Vagina (tissue), 2 donors: ENCODE results near the gene LPP. TPM values are rescaled to one million over a fixed set of nuclear protein-coding genes. Genes with fewer than 3 reads are reported as not detected.
A peak's percentile ranks its signal among the peaks of the same experiment; 100 is the strongest.

Source experiments
- DNase-seq, 2 donors: peaks; one replicate each; pipeline ENCODE4 v3.0.0-alpha.2; 2017; ENCODE audit errors: extremely low spot score in 2 of 2
- H3K27ac ChIP-seq: fragments of 200-600 bp; sonication (generic); one replicate; pipeline ENCODE4 v1.5.1; 2019
- H3K27me3 ChIP-seq: fragments of 200-600 bp; sonication (generic); one replicate; pipeline ENCODE4 v1.5.1; 2019
- H3K36me3 ChIP-seq, 2 donors: fragments of 200-600 bp; sonication (generic); one replicate each; pipeline ENCODE4 v1.5.1; 2017 to 2019
- H3K4me1 ChIP-seq: fragments of 200-600 bp; sonication (generic); one replicate; pipeline ENCODE4 v1.5.1; 2019
- H3K4me3 ChIP-seq, 2 donors: fragments of 200-600 bp; sonication (generic); 1 replicate in 1 of 2; 2 replicates in 1 of 2; pipeline ENCODE4 v1.5.1; 2016 to 2019
- H3K9me3 ChIP-seq: fragments of 200-600 bp; sonication (generic); one replicate; pipeline ENCODE4 v1.5.1; 2019
- POLR2A ChIP-seq, 2 donors: fragments of 450-650 bp; IDR thresholded peaks; one replicate each; pipeline ENCODE4 v1.6.1; 2017; ENCODE audit warnings: antibody characterized with exemption in 2 of 2, mild to moderate bottlenecking in 2 of 2, moderate library complexity in 2 of 2
- POLR2AphosphoS5 ChIP-seq, 2 donors: sonication (generic); formaldehyde crosslinking; IDR thresholded peaks; one replicate each; pipeline ENCODE4 v1.9.0; 2017; ENCODE audit warnings: antibody characterized with exemption in 2 of 2, mild to moderate bottlenecking in 2 of 2, low read depth in 1 of 2; ENCODE audit not compliant: insufficient read depth in 1 of 2
- intact Hi-C: fragments of 100-400 bp; cut with DNase I; formaldehyde crosslinking; loops from one replicate; pipeline ENCODE4 v1.15.1; 2023
- total RNA-seq: library from RNA; depleted of rRNA; stranded (reverse); fragments of >200 nt; gene quantifications from one replicate; pipeline ENCODE4 v1.2.3, GENCODE V29; 2016
- TF ChIP-seq, protein P1 (sequence below), 3 experiments: fragments of 450-650 bp in 2 of 3; fragments of 200-600 bp in 1 of 3; sonication (generic) in 1 of 3; IDR thresholded peaks; one replicate each; pipeline ENCODE4 v1.5.1; 2017 to 2019; ENCODE audit warnings: antibody characterized with exemption in 3 of 3, mild to moderate bottlenecking in 2 of 3, moderate library complexity in 2 of 3

LPP gene
- total RNA-seq, 1 donor from 2014 or later, result 248 TPM

- peaks cover 18% of the 10 kb centered on the region for H3K4me1 ChIP-seq
- H3K27me3 ChIP-seq, result no peaks in the 10 kb centered on the region
- intact Hi-C loops, result no loop called here
- H3K27ac ChIP-seq, result no peak overlapping the region
- H3K36me3 ChIP-seq, result no peaks in the 10 kb centered on the region
- H3K9me3 ChIP-seq, result no peaks in the 10 kb centered on the region
- no peak overlapping the region for H3K4me3 ChIP-seq
- no peak for DNase-seq
- TF ChIP-seq POLR2A (IDR thresholded peaks at IDR 0.05) (no peak), POLR2AphosphoS5 (IDR thresholded peaks at IDR 0.05; ENCODE audit: insufficient read depth in 1 of 2, low read depth in 1 of 2) (no peak)
- TF ChIP-seq, protein P1, sequence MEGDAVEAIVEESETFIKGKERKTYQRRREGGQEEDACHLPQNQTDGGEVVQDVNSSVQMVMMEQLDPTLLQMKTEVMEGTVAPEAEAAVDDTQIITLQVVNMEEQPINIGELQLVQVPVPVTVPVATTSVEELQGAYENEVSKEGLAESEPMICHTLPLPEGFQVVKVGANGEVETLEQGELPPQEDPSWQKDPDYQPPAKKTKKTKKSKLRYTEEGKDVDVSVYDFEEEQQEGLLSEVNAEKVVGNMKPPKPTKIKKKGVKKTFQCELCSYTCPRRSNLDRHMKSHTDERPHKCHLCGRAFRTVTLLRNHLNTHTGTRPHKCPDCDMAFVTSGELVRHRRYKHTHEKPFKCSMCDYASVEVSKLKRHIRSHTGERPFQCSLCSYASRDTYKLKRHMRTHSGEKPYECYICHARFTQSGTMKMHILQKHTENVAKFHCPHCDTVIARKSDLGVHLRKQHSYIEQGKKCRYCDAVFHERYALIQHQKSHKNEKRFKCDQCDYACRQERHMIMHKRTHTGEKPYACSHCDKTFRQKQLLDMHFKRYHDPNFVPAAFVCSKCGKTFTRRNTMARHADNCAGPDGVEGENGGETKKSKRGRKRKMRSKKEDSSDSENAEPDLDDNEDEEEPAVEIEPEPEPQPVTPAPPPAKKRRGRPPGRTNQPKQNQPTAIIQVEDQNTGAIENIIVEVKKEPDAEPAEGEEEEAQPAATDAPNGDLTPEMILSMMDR (IDR thresholded peaks at IDR 0.05), result no peak
These were observed 102.8 kb downstream of the LPP start for GRCh38 chr3:188256758-188257157.

DNA sequence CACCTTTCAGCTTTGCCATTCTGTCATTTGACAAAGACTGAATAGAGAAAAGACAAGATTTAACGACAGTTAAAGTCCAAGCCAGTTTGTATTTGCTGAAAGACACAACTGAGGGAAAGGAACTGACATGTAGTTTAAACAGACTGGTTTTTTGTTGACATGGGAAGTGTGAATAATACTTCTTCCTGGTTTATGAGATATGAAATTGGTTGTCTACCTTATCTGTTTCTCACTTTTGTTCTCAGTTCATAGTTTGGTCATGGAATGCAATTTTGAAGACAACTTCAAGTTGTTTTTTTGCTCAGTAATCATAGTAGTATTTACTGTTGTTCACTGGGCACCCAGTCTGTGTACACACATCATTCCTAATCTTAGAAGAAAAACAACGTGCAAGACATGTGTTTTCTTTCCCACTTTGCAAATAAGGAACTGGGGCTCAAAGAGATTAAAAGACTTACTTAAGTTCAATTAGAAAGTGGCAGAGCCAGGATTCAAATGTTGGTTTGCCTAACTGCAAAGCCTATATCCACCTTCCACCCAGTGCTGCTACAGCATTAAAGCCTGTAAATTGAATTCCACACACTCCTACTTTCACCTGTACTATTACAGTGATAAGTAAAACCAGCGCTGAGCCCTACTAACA is 103.5 kb downstream of the LPP start:
- Histone ChIP-seq H3K9me3 (no peaks in the 10 kb centered on the region), H3K27me3 (no peaks in the 10 kb centered on the region), H3K4me3 (no peak overlapping the region), H3K4me1 (peaks cover 22% of the 10 kb centered on the region), H3K27ac (no peak overlapping the region), H3K36me3 (no peaks in the 10 kb centered on the region)
- TF ChIP-seq, protein P1 (IDR thresholded peaks at IDR 0.05), result no peak
- TF ChIP-seq POLR2A (IDR thresholded peaks at IDR 0.05), result no peak
- TF ChIP-seq POLR2AphosphoS5 (IDR thresholded peaks at IDR 0.05; ENCODE audit: insufficient read depth in 1 of 2, low read depth in 1 of 2), result no peak
- DNase-seq, result no peak
- intact Hi-C loops, result no loop called here

GRCh38 chr3:188259191-188259590 is 105.2 kb downstream of the LPP start:
- Histone ChIP-seq H3K27me3 (no peaks in the 10 kb centered on the region), H3K4me3 (no peak overlapping the region), H3K27ac (no peak overlapping the region), H3K4me1 (peaks cover 38% of the 10 kb centered on the region), H3K36me3 (no peaks in the 10 kb centered on the region), H3K9me3 (no peaks in the 10 kb centered on the region)
- no peak for DNase-seq
- no peak for TF ChIP-seq POLR2AphosphoS5 (IDR thresholded peaks at IDR 0.05; ENCODE audit: insufficient read depth in 1 of 2, low read depth in 1 of 2)
- TF ChIP-seq, protein P1 (IDR thresholded peaks at IDR 0.05), result no peak
- no peak for TF ChIP-seq POLR2A (IDR thresholded peaks at IDR 0.05)
- intact Hi-C loops, result no loop called here

- TF ChIP-seq POLR2AphosphoS5 (IDR thresholded peaks at IDR 0.05; ENCODE audit: insufficient read depth in 1 of 2, low read depth in 1 of 2) (no peak), POLR2A (IDR thresholded peaks at IDR 0.05) (no peak)
- TF ChIP-seq, protein P1 (IDR thresholded peaks at IDR 0.05), result no peak
- Histone ChIP-seq H3K4me1 (peaks cover 40% of the 10 kb centered on the region), H3K4me3 (no peak overlapping the region), H3K9me3 (no peaks in the 10 kb centered on the region), H3K36me3 (no peaks in the 10 kb centered on the region), H3K27me3 (no peaks in the 10 kb centered on the region), H3K27ac (no peak overlapping the region)
- intact Hi-C loops, result no loop called here
- no peak for DNase-seq
These were observed 105.6 kb downstream of the LPP start for GRCh38 chr3:188259596-188259995.

DNA sequence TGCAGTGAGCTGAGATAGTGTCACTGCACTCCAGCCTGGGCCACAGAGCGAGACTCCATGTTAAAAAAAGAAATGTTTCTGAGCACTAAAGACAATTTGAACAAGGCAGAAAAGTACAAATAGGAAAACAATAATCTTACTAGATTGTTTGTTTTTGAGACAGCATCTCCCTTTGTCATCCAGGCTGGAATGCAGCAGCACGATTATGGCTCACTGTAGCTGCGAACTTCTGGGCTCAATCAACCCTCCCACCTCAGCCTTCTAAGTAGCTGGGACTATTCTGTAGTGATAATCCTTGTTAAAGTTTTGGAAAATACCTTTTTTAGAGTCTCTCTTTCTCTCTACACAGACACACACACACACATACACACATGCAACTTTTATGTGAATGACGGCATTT is 107.1 kb downstream of the LPP start:
- Histone ChIP-seq H3K36me3 (no peaks in the 10 kb centered on the region), H3K27ac (peak overlapping the region; percentile 25), H3K9me3 (no peaks in the 10 kb centered on the region), H3K4me3 (no peak overlapping the region), H3K27me3 (no peaks in the 10 kb centered on the region), H3K4me1 (peaks cover 54% of the 10 kb centered on the region)
- intact Hi-C loops, result loop anchor here (10.0 kb wide), 3 partner anchors 46 to 684 kb away; no protein-coding TSS in a partner anchor
- no peak for TF ChIP-seq POLR2A (IDR thresholded peaks at IDR 0.05)
- TF ChIP-seq, protein P1 (IDR thresholded peaks at IDR 0.05), result no peak
- TF ChIP-seq POLR2AphosphoS5 (IDR thresholded peaks at IDR 0.05; ENCODE audit: insufficient read depth in 1 of 2, low read depth in 1 of 2), result no peak
- no peak for DNase-seq
